ENCODE data around the gene DEK.

GRCh38 chr6:18279422-18279821 is 15.1 kb upstream of the DEK start:
- TF ChIP-seq CTCF (IDR thresholded peaks at IDR 0.05), result no peak
- TF ChIP-seq ZFX (IDR thresholded peaks at IDR 0.05; ENCODE audit: borderline replicate concordance), result no peak
